GM12878 (cell line): ENCODE results near the gene MTIF2. TPM values are rescaled to one million over a fixed set of nuclear protein-coding genes. Genes with fewer than 3 reads are reported as not detected.

Experiments
- EP300 ChIP-seq, 2 experiments: fragments of 150-350 bp in 1 of 2; IDR thresholded peaks; 2 replicates each; pipeline ENCODE4 v1.6.1; 2011 to 2012; ENCODE audit warnings: low read depth in 2 of 2, low read length in 2 of 2, borderline replicate concordance in 1 of 2, improper control_type of control experiment in 1 of 2, inconsistent platforms in 1 of 2; ENCODE audit not compliant: control insufficient read depth in 1 of 2
- ESRRA ChIP-seq: IDR thresholded peaks from 2 replicates; pipeline ENCODE4 v1.6.1; 2012; ENCODE audit warnings: mild to moderate bottlenecking, low read length, improper control_type of control experiment
- FOXK2 ChIP-seq: fragments of 450-650 bp; IDR thresholded peaks from 2 replicates; pipeline ENCODE4 v1.6.1; 2017; ENCODE audit warnings: mild to moderate bottlenecking, moderate library complexity
- JUNB ChIP-seq: IDR thresholded peaks from 2 replicates; pipeline ENCODE4 v1.6.1; 2016; ENCODE audit warnings: antibody characterized with exemption, mild to moderate bottlenecking
- JUND ChIP-seq: IDR thresholded peaks from 2 replicates; pipeline ENCODE4 v1.6.1; 2012; ENCODE audit warnings: low read depth, mild to moderate bottlenecking, low read length, improper control_type of control experiment, moderate library complexity
- KLF5 ChIP-seq: fragments of 450-650 bp; IDR thresholded peaks from 2 replicates; pipeline ENCODE4 v1.6.1; 2014; ENCODE audit warnings: mild to moderate bottlenecking; ENCODE audit not compliant: partially characterized antibody
- MTA3 ChIP-seq: IDR thresholded peaks from 2 replicates; pipeline ENCODE4 v1.6.1; 2012; ENCODE audit warnings: low read length, inconsistent platforms, borderline replicate concordance
- NBN ChIP-seq: fragments of 450-650 bp; IDR thresholded peaks from 2 replicates; pipeline ENCODE4 v1.6.1; 2016
- NFYB ChIP-seq: IDR thresholded peaks from 2 replicates; pipeline ENCODE4 v1.6.1; 2011; ENCODE audit warnings: low read depth, mild to moderate bottlenecking, low read length, improper control_type of control experiment, moderate library complexity; ENCODE audit not compliant: insufficient read depth
- NR2C1 ChIP-seq: fragments of 450-650 bp; IDR thresholded peaks from 2 replicates; pipeline ENCODE4 v1.6.1; 2017; ENCODE audit warnings: antibody characterized with exemption, mild to moderate bottlenecking, moderate library complexity
- NR2F1 ChIP-seq: fragments of 450-650 bp; conservative IDR thresholded peaks from 2 replicates; pipeline ENCODE4 v1.6.1; 2017; ENCODE audit warnings: mild to moderate bottlenecking
- POLR2AphosphoS5 ChIP-seq: IDR thresholded peaks from 2 replicates; pipeline ENCODE4 v1.6.1; 2011; ENCODE audit warnings: mild to moderate bottlenecking, low read length, inconsistent platforms
- SMAD5 ChIP-seq: IDR thresholded peaks from 2 replicates; pipeline ENCODE4 v1.6.1; 2016; ENCODE audit warnings: antibody characterized with exemption, low read depth
- SP1 ChIP-seq: IDR thresholded peaks from one replicate; pipeline ENCODE4 v1.6.1; 2011; ENCODE audit warnings: low read depth, low read length
- SUPT20H ChIP-seq: IDR thresholded peaks from 2 replicates; pipeline ENCODE4 v1.6.1; 2011; ENCODE audit warnings: low read depth, mild to moderate bottlenecking, low read length, moderate library complexity, borderline replicate concordance; ENCODE audit not compliant: control insufficient read depth
- TCF7 ChIP-seq: IDR thresholded peaks from 2 replicates; pipeline ENCODE4 v1.6.1; 2014; ENCODE audit warnings: antibody characterized with exemption, borderline replicate concordance
- WRNIP1 ChIP-seq: IDR thresholded peaks from 2 replicates; pipeline ENCODE4 v1.6.1; 2011; ENCODE audit warnings: low read depth, low read length, improper control_type of control experiment, borderline replicate concordance
- YY1 ChIP-seq: IDR thresholded peaks from 2 replicates; pipeline ENCODE4 v1.6.1; 2011; ENCODE audit warnings: low read depth, mild to moderate bottlenecking, low read length
- ZBED1 ChIP-seq: IDR thresholded peaks from 2 replicates; pipeline ENCODE4 v1.6.1; 2016; ENCODE audit warnings: borderline replicate concordance
- ZNF207 ChIP-seq: fragments of 450-650 bp; IDR thresholded peaks from 2 replicates; pipeline ENCODE4 v1.6.1; 2014; ENCODE audit warnings: antibody characterized with exemption, mild to moderate bottlenecking, borderline replicate concordance
- polyA plus RNA-seq, 11 experiments: library from polyadenylated mRNA; depleted of rRNA in 4 of 11; unstranded in 6 of 11; stranded (reverse) in 5 of 11; fragments of >200 nt; fragmentation: Nextera tagmentation in 4 of 11; fragmentation: Illumina TruSeq in 1 of 11; extraction: Ambion mirVana in 4 of 11; extraction: Trizol in 1 of 11; gene quantifications; 1 replicate in 1 of 11; 2 replicates in 10 of 11; pipeline versions ENCODE4 v1.2.1 to v1.2.3, GENCODE V29; 2011 to 2016; ENCODE audit warnings: inconsistent platforms in 2 of 11, missing spikeins in 2 of 11, low read depth in 1 of 11
- total RNA-seq, 4 experiments: library from RNA; depleted of rRNA in 3 of 4; stranded (reverse); fragments of >200 nt in 3 of 4; fragmentation: Illumina TruSeq in 1 of 4; extraction: Trizol in 1 of 4; gene quantifications; 2 replicates each; pipeline versions ENCODE4 v1.2.1 to v1.2.3, GENCODE V29; 2013 to 2021
- TF ChIP-seq, protein P1 (sequence below): fragments of 450-650 bp; IDR thresholded peaks from 2 replicates; pipeline ENCODE4 v1.6.1; 2017; ENCODE audit warnings: borderline replicate concordance
- TF ChIP-seq, protein P2 (sequence below): fragments of 450-650 bp; IDR thresholded peaks from 2 replicates; pipeline ENCODE4 v1.6.1; 2018; ENCODE audit warnings: borderline replicate concordance, mild to moderate bottlenecking; ENCODE audit not compliant: partially characterized antibody
- TF ChIP-seq, protein P3 (sequence below): fragments of 450-650 bp; IDR thresholded peaks from 2 replicates; pipeline ENCODE4 v1.6.1; 2016; ENCODE audit warnings: mild to moderate bottlenecking

MTIF2 gene
- total and polyA plus RNA-seq, 10 of the 15 experiments (the other 5 are each of a cell fraction or from before 2014, with no cell fraction given), result 26.4 to 63.7 (median 40.0) TPM

DNA sequence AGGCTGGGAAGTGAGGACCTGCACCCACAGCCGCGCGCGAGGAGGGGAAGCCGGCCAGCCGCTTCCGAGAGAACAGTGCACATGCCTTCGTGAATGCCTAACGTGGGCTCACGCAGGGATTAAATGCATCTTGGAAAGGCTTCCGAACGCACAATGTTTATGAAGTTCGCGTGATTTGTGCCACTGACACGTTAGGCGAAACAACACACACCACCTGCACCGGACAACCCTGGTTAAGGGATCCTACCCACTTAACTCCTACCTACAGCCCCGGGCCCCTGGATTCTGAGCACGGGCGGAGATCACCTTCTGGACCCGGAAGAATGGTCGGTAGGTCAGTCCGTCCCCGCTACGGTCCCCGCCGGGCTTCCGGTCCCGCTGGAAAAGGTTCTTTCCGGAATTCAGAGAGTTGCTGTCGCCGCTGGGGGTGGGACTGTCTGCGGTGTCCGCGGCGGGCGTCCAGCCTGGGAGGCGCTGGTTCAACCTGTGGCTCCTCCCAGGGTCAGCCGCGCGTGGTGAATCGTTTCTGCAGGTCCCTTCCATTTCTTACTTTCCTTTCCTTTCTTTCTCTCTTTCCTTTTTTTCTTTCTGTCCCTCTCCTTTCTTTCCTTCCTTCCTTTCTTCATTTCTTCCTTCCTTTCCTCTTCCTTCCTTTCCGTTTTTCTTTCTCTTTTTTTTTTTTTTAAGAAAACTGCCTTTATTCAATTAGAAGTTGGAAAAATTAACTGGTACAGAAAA lies at the start of gene MTIF2 (continued):
- TF ChIP-seq ZNF207 (peak; percentile 91), NFYB (no peak), ESRRA (no peak), JUND (no peak), TCF7 (peak; percentile 43; the same call in 1 of the 2 replicates), NR2C1 (peak; percentile 90), ZBED1 (peak; percentile 83; the same call in 1 of the 2 replicates), MTA3 (no peak), NR2F1 (peak; percentile 91), NBN (peak; percentile 96), EP300 (IDR thresholded peaks at IDR 0.05; ENCODE audit: borderline replicate concordance in 1 of 2, control insufficient read depth in 1 of 2, low read depth in 2 of 2, low read length in 2 of 2) (no peak), SUPT20H (no peak), YY1 (peak; percentile 94), FOXK2 (peak; percentile 47; the same call in 1 of the 2 replicates), WRNIP1 (no peak), SP1 (peak; percentile 75), JUNB (no peak; the same call in 1 of the 2 replicates), POLR2AphosphoS5 (peak; percentile 98), KLF5 (peak; percentile 76), SMAD5 (peak; percentile 93)
- TF ChIP-seq, protein P1, sequence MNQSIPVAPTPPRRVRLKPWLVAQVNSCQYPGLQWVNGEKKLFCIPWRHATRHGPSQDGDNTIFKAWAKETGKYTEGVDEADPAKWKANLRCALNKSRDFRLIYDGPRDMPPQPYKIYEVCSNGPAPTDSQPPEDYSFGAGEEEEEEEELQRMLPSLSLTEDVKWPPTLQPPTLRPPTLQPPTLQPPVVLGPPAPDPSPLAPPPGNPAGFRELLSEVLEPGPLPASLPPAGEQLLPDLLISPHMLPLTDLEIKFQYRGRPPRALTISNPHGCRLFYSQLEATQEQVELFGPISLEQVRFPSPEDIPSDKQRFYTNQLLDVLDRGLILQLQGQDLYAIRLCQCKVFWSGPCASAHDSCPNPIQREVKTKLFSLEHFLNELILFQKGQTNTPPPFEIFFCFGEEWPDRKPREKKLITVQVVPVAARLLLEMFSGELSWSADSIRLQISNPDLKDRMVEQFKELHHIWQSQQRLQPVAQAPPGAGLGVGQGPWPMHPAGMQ, result no peak
- TF ChIP-seq, protein P2, sequence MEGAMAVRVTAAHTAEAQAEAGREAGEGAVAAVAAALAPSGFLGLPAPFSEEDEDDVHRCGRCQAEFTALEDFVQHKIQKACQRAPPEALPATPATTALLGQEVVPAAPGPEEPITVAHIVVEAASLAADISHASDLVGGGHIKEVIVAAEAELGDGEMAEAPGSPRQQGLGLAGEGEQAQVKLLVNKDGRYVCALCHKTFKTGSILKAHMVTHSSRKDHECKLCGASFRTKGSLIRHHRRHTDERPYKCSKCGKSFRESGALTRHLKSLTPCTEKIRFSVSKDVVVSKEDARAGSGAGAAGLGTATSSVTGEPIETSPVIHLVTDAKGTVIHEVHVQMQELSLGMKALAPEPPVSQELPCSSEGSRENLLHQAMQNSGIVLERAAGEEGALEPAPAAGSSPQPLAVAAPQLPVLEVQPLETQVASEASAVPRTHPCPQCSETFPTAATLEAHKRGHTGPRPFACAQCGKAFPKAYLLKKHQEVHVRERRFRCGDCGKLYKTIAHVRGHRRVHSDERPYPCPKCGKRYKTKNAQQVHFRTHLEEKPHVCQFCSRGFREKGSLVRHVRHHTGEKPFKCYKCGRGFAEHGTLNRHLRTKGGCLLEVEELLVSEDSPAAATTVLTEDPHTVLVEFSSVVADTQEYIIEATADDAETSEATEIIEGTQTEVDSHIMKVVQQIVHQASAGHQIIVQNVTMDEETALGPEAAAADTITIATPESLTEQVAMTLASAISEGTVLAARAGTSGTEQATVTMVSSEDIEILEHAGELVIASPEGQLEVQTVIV, result peak; percentile 60
- TF ChIP-seq, protein P3, sequence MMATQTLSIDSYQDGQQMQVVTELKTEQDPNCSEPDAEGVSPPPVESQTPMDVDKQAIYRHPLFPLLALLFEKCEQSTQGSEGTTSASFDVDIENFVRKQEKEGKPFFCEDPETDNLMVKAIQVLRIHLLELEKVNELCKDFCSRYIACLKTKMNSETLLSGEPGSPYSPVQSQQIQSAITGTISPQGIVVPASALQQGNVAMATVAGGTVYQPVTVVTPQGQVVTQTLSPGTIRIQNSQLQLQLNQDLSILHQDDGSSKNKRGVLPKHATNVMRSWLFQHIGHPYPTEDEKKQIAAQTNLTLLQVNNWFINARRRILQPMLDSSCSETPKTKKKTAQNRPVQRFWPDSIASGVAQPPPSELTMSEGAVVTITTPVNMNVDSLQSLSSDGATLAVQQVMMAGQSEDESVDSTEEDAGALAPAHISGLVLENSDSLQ, result peak; percentile 76
